SK-N-SH (cell line): ENCODE data around the gene ASPDH. TPM values are rescaled to one million over a fixed set of nuclear protein-coding genes. Genes with fewer than 3 reads are reported as not detected.

Experiments used
- CTCF ChIA-PET: fragments of 300-600, 350-600 bp; formaldehyde crosslinking; extraction: SDS; loops from one replicate; lab custom pipeline; 2021; lab: Yijun Ruan, JAX
- POLR2A ChIA-PET: fragments of 350-600 bp; sonication (Branson Sonifier 250); formaldehyde crosslinking; extraction: SDS; loops from one replicate; lab custom pipeline; 2020; ENCODE audit warnings: antibody characterized with exemption, inconsistent platforms; lab: Yijun Ruan, JAX
- DNase-seq: peaks from one replicate; pipeline ENCODE4 v3.0.0; 2012
- H2AFZ ChIP-seq: fragments of 200-600 bp; sonication (generic); 2 replicates; pipeline ENCODE4 v1.8.1; 2016; ENCODE audit warnings: antibody characterized with exemption, mild to moderate bottlenecking, low read depth
- H3F3A ChIP-seq: fragments of 200-600 bp; sonication (generic); replicated peaks from 2 replicates; pipeline ENCODE3; 2016; ENCODE audit warnings: antibody characterized with exemption, mild to moderate bottlenecking; ENCODE audit not compliant: insufficient read depth
- H3K27ac ChIP-seq, 2 experiments: fragments of 200-500 bp in 1 of 2; fragments of 200-600 bp in 1 of 2; sonication (Bioruptor generic) in 1 of 2; sonication (generic), shearing (Covaris generic) in 1 of 2; 2 replicates each; pipeline versions ENCODE4 v1.5.1 to v1.6.1; 2014 to 2016; ENCODE audit warnings: low read depth in 2 of 2, inconsistent platforms in 1 of 2, low read length in 1 of 2, mild to moderate bottlenecking in 1 of 2, mixed read lengths in 1 of 2
- H3K27me3 ChIP-seq: fragments of 200-600 bp; sonication (generic), shearing (Covaris generic); 2 replicates; pipeline ENCODE4 v1.6.1; 2016; ENCODE audit warnings: mixed run types; ENCODE audit not compliant: insufficient read depth
- H3K36me3 ChIP-seq, 2 experiments: fragments of 200-500 bp in 1 of 2; fragments of 200-600 bp in 1 of 2; sonication (Bioruptor generic) in 1 of 2; sonication (generic) in 1 of 2; replicated peaks in 1 of 2; 2 replicates each; pipeline versions ENCODE3 to v1.5.1; 2014 to 2016; ENCODE audit warnings: low read length in 1 of 2, mild to moderate bottlenecking in 1 of 2; ENCODE audit not compliant: insufficient read depth in 2 of 2, control insufficient read depth in 1 of 2
- H3K4me1 ChIP-seq, 2 experiments: fragments of 200-500 bp in 1 of 2; fragments of 200-600 bp in 1 of 2; sonication (Bioruptor generic) in 1 of 2; sonication (generic), shearing (Covaris generic) in 1 of 2; 2 replicates each; pipeline versions ENCODE4 v1.5.1 to v1.6.1; 2014 to 2016; ENCODE audit warnings: low read depth in 1 of 2, low read length in 1 of 2, mixed run types in 1 of 2; ENCODE audit not compliant: insufficient read depth in 2 of 2, control insufficient read depth in 1 of 2
- H3K4me2 ChIP-seq: fragments of 200-600 bp; sonication (generic), shearing (Covaris generic); 2 replicates; pipeline ENCODE4 v1.6.1; 2017; ENCODE audit warnings: mixed run types
- H3K4me3 ChIP-seq, 2 experiments: fragments of 200-500 bp in 1 of 2; fragments of 200-600 bp in 1 of 2; sonication (Bioruptor generic) in 1 of 2; sonication (generic), shearing (Covaris generic) in 1 of 2; 2 replicates each; pipeline versions ENCODE4 v1.5.1 to v1.8.1; 2014 to 2016; ENCODE audit warnings: low read depth in 2 of 2, inconsistent platforms in 1 of 2, low read length in 1 of 2, mild to moderate bottlenecking in 1 of 2, mixed read lengths in 1 of 2, moderate library complexity in 1 of 2
- H3K79me2 ChIP-seq: fragments of 200-600 bp; sonication (generic); 2 replicates; pipeline ENCODE4 v1.8.1; 2017; ENCODE audit warnings: mild to moderate bottlenecking; ENCODE audit not compliant: insufficient read depth
- H3K9ac ChIP-seq: fragments of 200-600 bp; sonication (generic); 2 replicates; pipeline ENCODE4 v1.6.1; 2017; ENCODE audit warnings: mixed run types
- H3K9me2 ChIP-seq: fragments of 200-600 bp; sonication (generic); 2 replicates; pipeline ENCODE4 v1.6.1; 2017; ENCODE audit warnings: mixed run types
- H3K9me3 ChIP-seq: fragments of 200-600 bp; sonication (generic); 2 replicates; pipeline ENCODE4 v1.6.1; 2017; ENCODE audit warnings: mixed run types, mild to moderate bottlenecking, moderate library complexity
- H4K20me1 ChIP-seq: fragments of 200-600 bp; sonication (generic); 2 replicates; pipeline ENCODE4 v1.6.1; 2017; ENCODE audit warnings: mild to moderate bottlenecking, mixed run types; ENCODE audit not compliant: insufficient read depth
- CHD2 ChIP-seq: fragments of 150-350 bp; IDR thresholded peaks from 2 replicates; pipeline ENCODE4 v1.6.1; 2018; ENCODE audit warnings: low read length; ENCODE audit not compliant: partially characterized antibody
- ELF1 ChIP-seq: IDR thresholded peaks from 2 replicates; pipeline ENCODE4 v1.4.0; 2012
- EZH2phosphoT487 ChIP-seq: fragments of 200-600 bp; sonication (generic); IDR thresholded peaks from 2 replicates; pipeline ENCODE4 v1.6.1; 2017; ENCODE audit warnings: low read depth, mixed run types, mild to moderate bottlenecking, antibody characterized with exemption, moderate library complexity, borderline replicate concordance
- FOXJ3 ChIP-seq: sonication (generic); formaldehyde crosslinking; IDR thresholded peaks from 2 replicates; pipeline ENCODE4 v1.5.1; 2020; ENCODE audit warnings: mild to moderate bottlenecking, missing genetic modification reagents
- GABPA ChIP-seq: IDR thresholded peaks from 2 replicates; pipeline ENCODE4 v1.4.0; 2012; ENCODE audit warnings: low read depth, mild to moderate bottlenecking
- NRF1 ChIP-seq: IDR thresholded peaks from 2 replicates; pipeline ENCODE4 v1.6.1; 2012; ENCODE audit warnings: low read depth, mild to moderate bottlenecking, low read length
- POLR2AphosphoS5 ChIP-seq: IDR thresholded peaks from 2 replicates; pipeline ENCODE4 v1.6.1; 2012; ENCODE audit warnings: low read depth, low read length
- RCOR1 ChIP-seq: fragments of 150-350 bp; IDR thresholded peaks from 2 replicates; pipeline ENCODE4 v1.6.1; 2017; ENCODE audit warnings: antibody characterized with exemption, low read length
- RXRA ChIP-seq: IDR thresholded peaks from 2 replicates; pipeline ENCODE4 v1.4.0; 2012; ENCODE audit warnings: low read depth, mild to moderate bottlenecking, borderline replicate concordance
- SIN3A ChIP-seq: IDR thresholded peaks from 2 replicates; pipeline ENCODE4 v1.6.1; 2012; ENCODE audit warnings: low read depth, mild to moderate bottlenecking, low read length, moderate library complexity, borderline replicate concordance
- SMC3 ChIP-seq: IDR thresholded peaks from 2 replicates; pipeline ENCODE4 v1.6.1; 2012; ENCODE audit warnings: low read depth, low read length, improper control_type of control experiment
- TEAD4 ChIP-seq: IDR thresholded peaks from 2 replicates; pipeline ENCODE4 v1.4.0; 2012; ENCODE audit warnings: mild to moderate bottlenecking, borderline replicate concordance; ENCODE audit not compliant: insufficient read depth
- USF1 ChIP-seq: IDR thresholded peaks from 2 replicates; pipeline ENCODE4 v1.4.0; 2012; ENCODE audit warnings: low read depth, borderline replicate concordance
- WGBS: methylation state at CpG from one replicate; pipeline ENCODE4 v1.1.6; 2017; ENCODE audit warnings: low lambda C conversion rate; 5-methylcytosine and 5-hydroxymethylcytosine counted together
- polyA plus RNA-seq, 3 experiments: library from polyadenylated mRNA; depleted of rRNA; stranded (reverse); fragments of >200 nt; gene quantifications; 2 replicates each; pipeline ENCODE4 v1.2.3, GENCODE V29; 2012
- TF ChIP-seq, protein P1 (sequence below): fragments of 150-350 bp; IDR thresholded peaks from 2 replicates; pipeline ENCODE4 v1.6.1; 2017; ENCODE audit warnings: antibody characterized with exemption, low read length, low read depth, borderline replicate concordance

Gene ASPDH
- polyA plus RNA-seq, 1 of the 3 experiments (the other 2 are of a cell fraction): 0.07 TPM

GRCh38 chr19:50481351-50482149, 32.2 kb downstream of the ASPDH start:
- no peak overlapping the region for H3K4me2 ChIP-seq
- WGBS: 83% methylated on average over 10 of the region's 27 CpGs
- H3K79me2 ChIP-seq: peaks cover 16% of the 10 kb centered on the region
- H3K9me2 ChIP-seq: no peaks in the 10 kb centered on the region
- peaks cover 6 to 9% of the 10 kb centered on the region in 2 experiments; a peak in 2 of 4 replicates for H3K4me1 ChIP-seq
- H3F3A ChIP-seq: no peaks in the 10 kb centered on the region
- CTCF ChIA-PET: interaction anchor here (0.8 kb wide), 1 partner anchor 74 kb away, joined by 3 read pairs; no protein-coding TSS in a partner anchor
- H2AFZ ChIP-seq: no peak overlapping the region
- no peak overlapping the region for H3K4me3 ChIP-seq
- H3K27me3 ChIP-seq: no peaks in the 10 kb centered on the region
- H3K27ac ChIP-seq: no peak overlapping the region
- no peaks in the 10 kb centered on the region for H4K20me1 ChIP-seq
- no peak overlapping the region for H3K9ac ChIP-seq
- POLR2A ChIA-PET: no interaction called here
- H3K36me3 ChIP-seq: peaks cover 11 to 33% of the 10 kb centered on the region in 2 experiments
- DNase-seq: no peak
- TF ChIP-seq NRF1 (no peak), GABPA (no peak), SIN3A (no peak), RXRA (no peak), ELF1 (no peak), EZH2phosphoT487 (no peak), SMC3 (no peak), USF1 (no peak), POLR2AphosphoS5 (no peak), RCOR1 (no peak), CHD2 (no peak), TEAD4 (no peak), FOXJ3 (CRISPR knock-in tag) (no peak)
- TF ChIP-seq, protein P1, sequence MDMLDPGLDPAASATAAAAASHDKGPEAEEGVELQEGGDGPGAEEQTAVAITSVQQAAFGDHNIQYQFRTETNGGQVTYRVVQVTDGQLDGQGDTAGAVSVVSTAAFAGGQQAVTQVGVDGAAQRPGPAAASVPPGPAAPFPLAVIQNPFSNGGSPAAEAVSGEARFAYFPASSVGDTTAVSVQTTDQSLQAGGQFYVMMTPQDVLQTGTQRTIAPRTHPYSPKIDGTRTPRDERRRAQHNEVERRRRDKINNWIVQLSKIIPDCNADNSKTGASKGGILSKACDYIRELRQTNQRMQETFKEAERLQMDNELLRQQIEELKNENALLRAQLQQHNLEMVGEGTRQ: no peak
- H3K9me3 ChIP-seq: no peaks in the 10 kb centered on the region; the same call in 1 of the 2 replicates
